NCI-H146 treated with DMSO at 0.1 percent for 48 hours (cell line): ENCODE results near the gene HCK.

Source experiments
- DNase-seq: peaks from one replicate; lab custom pipeline; 2025; ENCODE audit not compliant: unreplicated experiment; lab: John Stamatoyannopoulos, UW

HCK gene

GRCh38 chr20:32057656-32058184, 5.7 kb downstream of the HCK start:
- DNase-seq: no peak

GRCh38 chr20:32059189-32059588, 7.1 kb downstream of the HCK start:
- DNase-seq: no peak

- no peak for DNase-seq
Measured at GRCh38 chr20:32062776-32063170, 10.7 kb downstream of the HCK start.

GRCh38 chr20:32063695-32064094, 11.7 kb downstream of the HCK start:
- DNase-seq: no peak

GRCh38 chr20:32064667-32065066, 12.6 kb downstream of the HCK start:
- DNase-seq: no peak

GRCh38 chr20:32067234-32067821, 15.3 kb downstream of the HCK start:
- DNase-seq: no peak

GRCh38 chr20:32068174-32068573, 16.1 kb downstream of the HCK start:
- no peak for DNase-seq

GRCh38 chr20:32069711-32070110, 17.7 kb downstream of the HCK start:
- DNase-seq: no peak

- DNase-seq: no peak
Measured at GRCh38 chr20:32070282-32070681, 18.2 kb downstream of the HCK start.

- DNase-seq: no peak
Measured at GRCh38 chr20:32070690-32071213, 18.7 kb downstream of the HCK start.

GRCh38 chr20:32071395-32072167, 19.5 kb downstream of the HCK start:
- DNase-seq: no peak

GRCh38 chr20:32072168-32072750, 20.2 kb downstream of the HCK start:
- DNase-seq: no peak

- DNase-seq: no peak
Measured at GRCh38 chr20:32075534-32075933, 23.5 kb downstream of the HCK start.

- DNase-seq: no peak
Measured at GRCh38 chr20:32077190-32077589, 25.1 kb downstream of the HCK start.

GRCh38 chr20:32078322-32078721, 26.3 kb downstream of the HCK start:
- DNase-seq: no peak

GRCh38 chr20:32078791-32079190, 26.7 kb downstream of the HCK start:
- DNase-seq: no peak

- no peak for DNase-seq
Measured at GRCh38 chr20:32079655-32080109, 27.6 kb downstream of the HCK start.

GRCh38 chr20:32080783-32081182, 28.7 kb downstream of the HCK start:
- no peak for DNase-seq

- DNase-seq: no peak
Measured at GRCh38 chr20:32083469-32083868, 31.4 kb downstream of the HCK start.

- no peak for DNase-seq
Measured at GRCh38 chr20:32087070-32087469, 35.0 kb downstream of the HCK start.

GRCh38 chr20:32088759-32089158, 36.7 kb downstream of the HCK start:
- no peak for DNase-seq
